OCI-M2 (cell line): ENCODE data around the gene FBXL17.

Experiments used
- DNase-seq: peaks from one replicate; lab custom pipeline; 2025; ENCODE audit not compliant: unreplicated experiment; lab: John Stamatoyannopoulos, UW

FBXL17 gene

GRCh38 chr5:108375768-108376167, 6.1 kb downstream of the FBXL17 start:
- no peak for DNase-seq

- DNase-seq: no peak
These were observed 8.5 kb downstream of the FBXL17 start for GRCh38 chr5:108373426-108373825.

DNA sequence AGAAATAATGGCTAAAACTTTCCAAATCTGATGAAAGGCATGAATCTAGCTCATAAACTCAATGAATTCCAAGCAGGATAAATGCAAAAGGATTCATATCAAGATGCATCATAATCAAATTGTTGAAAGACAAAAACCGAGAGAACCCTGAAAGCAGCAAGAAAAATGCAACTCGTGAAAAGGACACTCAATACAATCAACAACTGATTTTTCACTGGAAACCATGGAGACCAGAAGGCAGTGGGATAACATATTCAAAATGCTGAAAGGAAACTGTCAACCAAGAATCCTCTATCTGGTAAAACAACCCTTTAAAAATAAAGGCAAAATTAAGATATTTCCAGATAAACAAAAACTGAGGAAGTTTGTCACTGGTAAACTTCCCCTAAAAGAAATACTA, 9.5 kb downstream of the FBXL17 start:
- DNase-seq: no peak

DNA sequence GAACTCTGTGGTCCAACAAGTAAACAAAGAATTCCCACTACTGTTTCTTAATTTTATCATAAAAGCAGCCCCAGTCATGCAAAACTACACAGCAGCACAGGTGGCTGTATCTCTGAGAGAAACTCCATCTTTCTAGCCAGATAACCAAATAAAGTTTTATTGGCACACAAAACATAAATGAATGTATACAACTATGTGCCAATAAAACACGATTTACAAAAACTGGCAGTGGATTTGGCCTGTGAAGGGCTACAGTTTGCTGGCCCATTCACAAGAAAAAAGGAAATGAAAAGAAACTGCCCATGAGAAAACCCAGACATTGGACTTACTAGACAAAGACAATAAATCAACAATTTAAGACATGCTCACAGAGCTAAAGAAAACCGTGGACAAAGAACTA, 10.6 kb downstream of the FBXL17 start:
- no peak for DNase-seq

DNA sequence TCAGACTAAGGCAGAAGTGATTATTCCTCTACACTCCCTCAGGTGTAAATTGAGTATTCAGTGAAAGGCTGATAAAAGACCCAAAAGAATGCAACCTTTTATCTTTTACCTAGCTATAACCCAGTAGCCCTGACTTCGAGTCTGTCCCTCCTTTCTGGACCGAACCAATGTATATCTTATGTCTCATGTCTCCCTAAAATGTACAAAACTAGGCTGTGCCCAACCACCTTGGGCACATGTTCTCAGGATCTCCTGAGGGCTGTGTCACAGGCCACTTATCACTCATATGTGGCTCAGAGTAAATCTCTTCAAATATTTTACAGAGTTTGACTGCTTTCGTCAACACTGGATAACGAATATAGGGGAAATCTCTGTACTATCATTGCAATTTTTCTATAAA, 12.7 kb downstream of the FBXL17 start:
- no peak for DNase-seq

GRCh38 chr5:108367679-108368334, 14.1 kb downstream of the FBXL17 start:
- DNase-seq: no peak

- no peak for DNase-seq
These were observed 15.4 kb downstream of the FBXL17 start for GRCh38 chr5:108366500-108366899.

DNA sequence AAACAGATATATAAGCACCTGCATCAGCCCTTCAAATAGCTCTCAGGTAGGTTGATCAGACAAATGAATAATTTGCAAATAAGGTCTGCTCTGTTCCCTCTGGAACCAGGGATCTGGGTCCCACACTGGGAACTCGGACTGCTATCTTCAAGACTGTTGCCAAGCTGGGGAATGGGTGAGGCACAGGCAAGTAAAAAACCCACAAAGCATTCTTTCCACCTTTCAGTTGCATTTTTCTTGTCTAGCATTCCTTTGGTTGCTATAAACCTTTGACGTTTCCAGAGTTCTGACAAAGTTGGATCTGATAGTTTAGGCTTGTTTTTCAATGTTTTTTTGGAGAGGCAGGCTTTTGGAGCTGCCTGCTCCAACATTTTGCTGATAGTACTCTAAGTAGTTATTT, 20.1 kb downstream of the FBXL17 start:
- DNase-seq: no peak

GRCh38 chr5:108361239-108361638, 20.7 kb downstream of the FBXL17 start:
- no peak for DNase-seq

DNA sequence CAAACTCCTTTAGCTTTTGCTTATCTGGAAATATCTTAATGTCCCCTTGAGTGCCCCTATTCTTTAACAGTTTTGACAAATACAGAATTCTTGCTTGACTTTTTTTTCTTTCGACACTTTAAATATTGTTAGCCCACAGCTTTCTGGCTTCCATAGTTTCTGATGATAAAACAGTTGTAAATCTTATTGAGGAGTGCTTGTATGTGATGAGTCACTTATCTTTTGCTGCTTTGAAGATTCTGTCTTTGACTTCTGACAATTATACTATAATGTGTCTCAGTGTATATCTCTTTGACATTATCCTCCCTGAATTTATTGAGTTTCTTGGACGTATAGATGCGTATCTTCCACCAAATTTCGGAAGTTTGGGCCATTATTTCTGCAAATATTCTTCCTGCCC, 21.6 kb downstream of the FBXL17 start:
- no peak for DNase-seq

- no peak for DNase-seq
These were observed 25.6 kb downstream of the FBXL17 start for GRCh38 chr5:108356286-108356685.

- DNase-seq: no peak
These were observed 28.8 kb downstream of the FBXL17 start for GRCh38 chr5:108353087-108353486.

DNA sequence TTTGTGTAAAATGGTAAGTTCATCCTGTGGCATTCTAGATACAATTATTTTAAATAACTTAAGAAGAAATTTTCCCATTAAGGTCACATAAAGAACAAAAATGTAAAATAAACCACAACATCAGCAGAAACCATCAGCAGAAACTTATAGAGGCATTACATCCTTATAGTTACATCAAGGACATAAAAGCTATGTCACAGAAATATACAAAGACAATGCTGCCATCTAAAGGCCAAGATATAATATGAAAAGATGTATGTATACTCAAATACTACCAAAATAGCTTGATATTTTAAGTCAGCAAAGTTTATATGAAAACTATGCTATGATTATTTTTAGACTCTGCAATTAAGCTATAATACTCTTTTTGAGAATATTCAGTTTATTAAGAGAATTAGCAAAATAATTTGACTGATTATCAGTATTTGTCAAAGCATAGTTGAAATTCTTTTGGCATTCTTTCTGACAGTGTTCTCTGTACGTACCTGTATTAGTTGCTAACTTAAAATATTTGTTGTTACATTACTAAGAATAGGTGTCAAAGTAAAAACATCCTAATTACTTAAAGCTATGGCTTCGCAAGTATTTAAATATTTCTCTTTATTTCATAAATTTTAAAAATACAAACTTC, 36.2 kb downstream of the FBXL17 start:
- DNase-seq: peak; percentile 1

- no peak for DNase-seq
These were observed 37.6 kb downstream of the FBXL17 start for GRCh38 chr5:108344103-108344822.

- DNase-seq: no peak
These were observed 40.0 kb downstream of the FBXL17 start for GRCh38 chr5:108341866-108342265.

DNA sequence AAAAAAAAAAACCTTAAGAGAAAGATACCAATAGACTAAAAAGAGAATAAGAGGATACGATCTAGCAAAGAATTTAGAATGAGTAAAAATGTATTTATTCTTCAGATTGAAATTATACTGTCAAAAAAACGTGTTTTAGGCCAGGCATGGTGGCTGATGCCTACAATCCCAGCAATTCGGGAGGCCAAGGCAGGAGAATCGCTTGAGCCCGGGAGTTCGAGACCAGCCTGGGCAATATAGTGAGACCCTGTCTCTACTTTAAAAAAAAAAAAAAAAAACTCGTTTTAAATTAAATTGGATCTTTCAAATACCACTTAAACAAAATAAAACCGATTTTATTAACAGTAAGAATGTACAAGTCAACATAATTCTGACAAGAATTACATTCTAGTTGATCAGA, 41.8 kb downstream of the FBXL17 start:
- DNase-seq: no peak

- no peak for DNase-seq
These were observed 42.7 kb downstream of the FBXL17 start for GRCh38 chr5:108339220-108339619.

GRCh38 chr5:108334225-108334624, 47.7 kb downstream of the FBXL17 start:
- no peak for DNase-seq

DNA sequence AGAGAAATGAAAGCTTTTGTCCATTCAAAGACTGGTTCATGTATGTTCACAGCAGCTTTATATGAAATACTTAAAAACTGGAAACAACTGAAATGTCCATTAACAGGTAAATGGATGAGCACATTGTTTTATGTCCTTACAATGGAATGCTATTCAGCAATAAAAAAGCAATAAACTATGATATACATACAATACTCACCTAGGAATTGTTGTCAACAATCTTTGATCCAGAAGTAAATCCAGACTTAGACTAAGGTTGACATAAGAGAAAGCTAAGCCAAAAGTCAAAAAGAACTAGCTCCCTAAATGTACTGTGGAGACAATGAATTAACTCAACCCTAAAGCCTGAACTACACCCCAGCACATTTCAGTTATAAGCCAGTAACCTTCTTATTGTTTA, 54.9 kb downstream of the FBXL17 start:
- DNase-seq: no peak

- DNase-seq: no peak
These were observed 57.0 kb downstream of the FBXL17 start for GRCh38 chr5:108324886-108325285.

- no peak for DNase-seq
These were observed 60.6 kb downstream of the FBXL17 start for GRCh38 chr5:108321341-108321740.

DNA sequence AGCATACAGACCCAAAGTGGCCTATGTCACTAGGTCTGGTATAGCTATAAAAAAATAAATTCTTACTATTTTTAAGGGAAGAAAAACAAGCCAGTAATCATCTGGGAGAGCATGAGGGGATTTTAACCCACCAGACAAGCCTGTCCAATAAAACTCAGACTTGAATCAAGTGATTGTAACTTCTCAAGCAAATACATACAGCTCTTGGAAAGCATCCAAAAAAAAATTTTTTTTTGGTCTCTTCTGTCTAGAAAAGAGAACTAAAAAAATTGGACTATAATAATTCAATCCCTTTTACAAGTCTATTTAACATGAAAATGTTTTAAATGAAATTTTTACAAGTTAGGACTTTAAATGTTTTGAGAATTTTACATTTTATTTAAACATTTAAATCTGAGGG, 61.7 kb downstream of the FBXL17 start:
- no peak for DNase-seq
